Measurements from ENCODE around the gene DUSP8. TPM values are rescaled to one million over a fixed set of nuclear protein-coding genes. Genes with fewer than 3 reads are reported as not detected.
A peak's percentile ranks its signal among the peaks of the same experiment; 100 is the strongest.
"Not testable (repeated sequence)": the region's sequence is repeated elsewhere in the genome, so short reads cannot be mapped to it uniquely, and the experiment has no call there.

The DUSP8 gene
- total and polyA plus RNA-seq, 2 experiments from 2014 or later: 0.11 TPM; not detected in 1

DNA sequence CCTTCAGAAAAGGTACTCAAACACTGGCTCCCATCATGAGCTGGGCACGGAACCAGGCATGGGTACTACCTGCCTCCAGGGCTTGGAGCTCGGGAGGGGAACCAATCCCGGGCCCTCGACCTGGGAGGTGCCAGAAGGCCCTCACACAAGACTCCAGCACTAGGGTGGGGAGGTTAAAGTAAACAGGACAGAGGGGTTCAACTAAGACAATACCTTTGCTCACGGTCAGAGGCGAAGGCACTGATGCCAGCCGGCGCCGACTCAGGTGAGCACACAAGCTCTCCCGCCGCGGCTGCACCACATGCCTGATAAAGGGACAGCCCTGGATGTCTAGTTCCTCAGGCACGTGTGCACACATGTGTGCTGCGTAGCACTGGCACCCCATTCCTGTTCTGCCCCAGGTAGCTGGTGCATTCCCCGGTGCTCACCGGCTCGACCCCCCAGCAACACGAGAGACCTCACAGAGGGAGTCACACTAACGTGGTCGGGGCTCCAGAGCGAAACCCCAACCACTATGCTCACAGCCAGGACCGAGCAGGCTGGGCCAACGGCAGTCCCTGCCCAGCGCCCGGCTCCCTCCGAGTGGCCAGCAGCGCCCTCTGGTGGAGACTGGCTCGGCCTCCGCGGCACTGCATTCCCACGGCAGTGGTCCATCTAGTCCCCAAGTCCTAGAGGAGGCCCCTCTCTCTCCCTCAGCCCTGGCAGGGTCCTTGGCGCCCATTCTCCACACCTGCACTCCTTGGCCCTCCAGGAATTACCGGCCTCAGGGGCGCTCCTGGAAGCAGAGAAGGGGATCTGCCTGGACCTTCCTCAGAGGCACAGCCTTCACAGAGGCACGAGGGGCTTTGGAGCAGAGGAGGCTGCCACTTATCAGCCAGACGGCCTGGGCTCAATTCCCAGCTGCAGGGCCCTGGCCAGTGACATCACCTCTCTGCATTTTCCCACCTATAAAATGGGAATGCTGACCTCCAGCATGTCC lies 56.7 kb downstream of the DUSP8 start:
- Histone ChIP-seq H3K36me3 (ENCODE audit: low read depth) (no peaks in the 10 kb centered on the region), H3K4me3 (no peak overlapping the region), H3K9me3 (ENCODE audit: low read depth) (no peaks in the 10 kb centered on the region), H3K4me2 (ENCODE audit: unreplicated experiment) (peak overlapping the region; percentile 42), H3K27me3 (replicated peaks; ENCODE audit: insufficient read depth) (no peaks in the 10 kb centered on the region), H3K27ac (no peak overlapping the region), H3F3A (ENCODE audit: insufficient read depth) (no peaks in the 10 kb centered on the region), H3K4me1 (ENCODE audit: insufficient read depth) (no peaks in the 10 kb centered on the region), H2AFZ (no peak overlapping the region), H3K9ac (no peak overlapping the region), H3K9me2 (ENCODE audit: insufficient read depth) (no peaks in the 10 kb centered on the region), H3K79me2 (ENCODE audit: insufficient read depth) (peaks cover 78% of the 10 kb centered on the region), H4K20me1 (ENCODE audit: insufficient read depth) (peaks cover 20% of the 10 kb centered on the region)
- in situ Hi-C loops (cut with MboI): no loop called here
- peak; percentile 85 for DNase-seq
- TF ChIP-seq EZH2phosphoT487 (IDR thresholded peaks at IDR 0.05; ENCODE audit: insufficient read depth, low read depth): no peak
- no peak for TF ChIP-seq EZH2 (IDR thresholded peaks at IDR 0.05; ENCODE audit: insufficient read depth, poor library complexity, severe bottlenecking)
- 25 to 32% methylated on average over 27 to 36 of the region's 36 CpGs for WGBS, 2 experiments (ENCODE audit: low coverage in 1 of 2, low lambda C conversion rate in 2 of 2, missing lambda C conversion rate in 2 of 2)

DNA sequence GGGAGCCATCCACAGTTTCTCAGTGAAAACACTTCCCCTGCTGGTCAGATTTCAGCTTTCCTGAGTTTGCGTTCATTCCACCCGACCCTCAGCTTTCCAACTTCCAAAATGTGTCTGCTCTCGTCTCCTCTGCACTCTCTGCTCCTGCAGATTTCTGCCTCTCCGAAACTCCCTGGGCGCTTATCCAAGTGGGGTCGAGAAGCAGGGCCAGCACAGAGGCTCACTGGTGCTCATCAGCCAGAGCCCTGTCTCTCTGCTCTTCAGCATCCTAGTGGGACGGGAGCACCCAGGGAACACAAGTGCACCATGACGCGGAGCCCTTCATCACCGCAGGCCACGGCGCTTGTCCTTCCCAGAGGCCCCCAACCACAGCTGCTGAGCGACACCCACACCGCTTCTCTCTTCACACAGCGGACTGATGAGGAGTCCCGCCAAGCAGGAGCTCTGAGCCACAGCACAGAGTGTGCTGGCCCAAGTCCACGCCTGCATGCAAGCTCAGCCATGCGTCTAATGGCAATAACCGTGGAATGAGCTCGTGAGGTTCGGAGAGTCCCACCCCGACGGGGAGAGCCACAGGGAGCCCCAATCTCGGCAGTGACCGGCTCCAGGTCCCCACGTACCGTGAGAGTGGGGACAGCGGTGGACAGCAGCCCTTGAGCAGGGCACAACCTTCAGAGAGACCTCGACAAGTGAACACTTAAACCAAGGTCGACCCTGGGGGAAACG lies 57.6 kb downstream of the DUSP8 start:
- Histone ChIP-seq H3K9me3 (ENCODE audit: low read depth) (no peaks in the 10 kb centered on the region), H4K20me1 (ENCODE audit: insufficient read depth) (peaks cover 16% of the 10 kb centered on the region), H3K9ac (no peak overlapping the region), H2AFZ (no peak overlapping the region), H3K4me2 (ENCODE audit: unreplicated experiment) (no peak overlapping the region), H3K9me2 (ENCODE audit: insufficient read depth) (no peaks in the 10 kb centered on the region), H3K36me3 (ENCODE audit: low read depth) (no peaks in the 10 kb centered on the region), H3K4me3 (no peak overlapping the region), H3K79me2 (ENCODE audit: insufficient read depth) (peaks cover 72% of the 10 kb centered on the region), H3K27me3 (replicated peaks; ENCODE audit: insufficient read depth) (no peaks in the 10 kb centered on the region), H3K27ac (no peak overlapping the region), H3K4me1 (ENCODE audit: insufficient read depth) (no peaks in the 10 kb centered on the region), H3F3A (ENCODE audit: insufficient read depth) (no peaks in the 10 kb centered on the region)
- no peak for TF ChIP-seq EZH2phosphoT487 (IDR thresholded peaks at IDR 0.05; ENCODE audit: insufficient read depth, low read depth)
- TF ChIP-seq EZH2 (IDR thresholded peaks at IDR 0.05; ENCODE audit: insufficient read depth, poor library complexity, severe bottlenecking): no peak
- WGBS, 2 experiments (ENCODE audit: low coverage in 1 of 2, low lambda C conversion rate in 2 of 2, missing lambda C conversion rate in 2 of 2): 45 to 48% methylated on average over 29 to 31 of the region's 31 CpGs
- in situ Hi-C loops (cut with MboI): no loop called here
- no peak for DNase-seq

DNA sequence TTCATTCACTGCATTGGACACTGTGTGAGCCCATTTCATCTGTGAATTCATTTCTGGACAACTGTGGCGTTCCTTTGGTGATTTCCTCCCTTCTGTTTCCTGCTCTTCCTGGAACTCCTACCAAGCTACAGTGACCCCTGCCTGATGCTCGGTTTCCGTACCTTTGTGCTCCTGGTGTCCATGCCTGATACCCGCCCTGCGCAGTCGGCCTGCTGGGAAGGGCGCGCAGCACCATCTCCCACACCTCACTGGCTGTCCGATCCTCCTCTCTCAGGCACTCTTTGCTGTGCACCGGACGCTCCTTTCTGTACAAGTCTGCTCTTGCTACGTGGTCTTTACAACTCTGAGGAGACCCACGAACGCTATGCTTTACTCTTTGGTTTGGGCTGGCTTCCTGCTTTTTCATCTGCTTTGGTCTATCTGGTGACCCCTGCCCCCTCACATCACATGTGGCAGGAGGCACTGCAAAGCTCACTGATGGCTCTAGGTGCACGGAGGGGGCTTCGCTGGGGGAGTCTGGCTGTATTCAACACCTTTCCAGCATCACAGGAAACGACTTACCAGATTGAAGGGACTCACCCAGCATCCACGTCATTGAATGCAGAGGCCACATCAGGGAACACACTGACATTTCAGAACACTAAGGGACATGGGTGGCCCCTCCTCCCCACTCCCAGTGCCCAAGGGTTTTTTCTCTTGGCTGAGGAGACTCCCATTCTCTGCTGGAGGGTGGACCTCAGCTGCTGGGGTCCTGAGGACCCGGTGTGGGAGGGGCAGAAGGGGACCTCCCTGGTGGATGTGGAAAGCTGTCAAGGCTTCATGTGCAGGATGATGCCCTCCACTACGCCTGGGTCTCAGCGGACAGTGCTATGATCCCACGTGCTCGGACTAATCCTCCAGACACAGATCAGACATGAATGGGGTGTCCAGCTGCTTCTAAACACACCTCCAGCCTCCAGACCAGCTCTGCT lies 58.5 kb downstream of the DUSP8 start:
- Histone ChIP-seq H3K4me1 (ENCODE audit: insufficient read depth) (no peaks in the 10 kb centered on the region), H3K27ac (no peak overlapping the region), H3K27me3 (replicated peaks; ENCODE audit: insufficient read depth) (no peaks in the 10 kb centered on the region), H3K36me3 (ENCODE audit: low read depth) (no peaks in the 10 kb centered on the region), H2AFZ (no peak overlapping the region), H3K9me3 (ENCODE audit: low read depth) (no peaks in the 10 kb centered on the region), H3K79me2 (ENCODE audit: insufficient read depth) (peaks cover 72% of the 10 kb centered on the region), H3K4me2 (ENCODE audit: unreplicated experiment) (no peak overlapping the region), H3K9me2 (ENCODE audit: insufficient read depth) (no peaks in the 10 kb centered on the region), H3K9ac (no peak overlapping the region), H4K20me1 (ENCODE audit: insufficient read depth) (peaks cover 8% of the 10 kb centered on the region; the same call in 1 of the 2 replicates), H3F3A (ENCODE audit: insufficient read depth) (no peaks in the 10 kb centered on the region), H3K4me3 (no peak overlapping the region)
- 91 to 92% methylated on average over 22 to 23 of the region's 23 CpGs for WGBS, 2 experiments (ENCODE audit: low coverage in 1 of 2, low lambda C conversion rate in 2 of 2, missing lambda C conversion rate in 2 of 2)
- in situ Hi-C loops (cut with MboI): no loop called here
- no peak for TF ChIP-seq EZH2phosphoT487 (IDR thresholded peaks at IDR 0.05; ENCODE audit: insufficient read depth, low read depth)
- no peak for TF ChIP-seq EZH2 (IDR thresholded peaks at IDR 0.05; ENCODE audit: insufficient read depth, poor library complexity, severe bottlenecking)
- no peak for DNase-seq

DNA sequence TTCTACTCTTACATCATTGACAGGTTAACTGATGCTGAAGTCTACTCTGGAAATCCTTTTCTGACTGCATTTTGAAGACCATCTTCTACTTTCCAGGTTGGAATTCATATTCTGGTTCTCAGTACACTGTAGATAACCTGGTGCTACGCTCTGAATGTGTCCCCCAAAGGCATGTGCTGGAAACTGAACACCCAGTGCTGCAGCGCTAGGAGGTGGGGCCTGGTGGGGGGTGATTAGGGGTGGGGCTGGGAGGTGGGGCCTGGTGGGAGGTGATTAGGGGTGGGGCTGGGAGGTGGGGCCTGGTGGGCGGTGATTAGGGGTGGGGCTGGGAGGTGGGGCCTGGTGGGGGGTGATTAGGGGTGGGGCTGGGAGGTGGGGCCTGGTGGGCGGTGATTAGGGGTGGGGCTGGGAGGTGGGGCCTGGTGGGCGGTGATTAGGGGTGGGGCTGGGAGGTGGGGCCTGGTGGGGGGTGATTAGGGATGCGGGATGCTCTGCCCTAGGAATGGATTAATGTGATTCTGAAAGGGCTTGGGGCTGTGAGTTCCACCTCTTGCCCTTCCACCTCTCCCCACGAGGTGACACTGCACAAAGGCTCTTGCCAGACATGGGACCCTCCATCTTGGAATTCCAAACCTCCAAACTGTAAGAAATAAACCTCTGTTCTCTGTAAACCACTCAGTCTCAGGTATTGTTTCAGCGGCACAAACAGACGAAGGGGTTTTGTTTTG lies 59.4 kb downstream of the DUSP8 start:
- H3K4me1 ChIP-seq (ENCODE audit: insufficient read depth); H3K36me3 ChIP-seq (ENCODE audit: low read depth); H3F3A ChIP-seq (ENCODE audit: insufficient read depth); DNase-seq; in situ Hi-C loops (cut with MboI); H3K27me3 ChIP-seq (replicated peaks; ENCODE audit: insufficient read depth); H3K27ac ChIP-seq; H3K4me2 ChIP-seq (ENCODE audit: unreplicated experiment); H3K4me3 ChIP-seq; H2AFZ ChIP-seq; H3K9me2 ChIP-seq (ENCODE audit: insufficient read depth); H3K9ac ChIP-seq; H4K20me1 ChIP-seq (ENCODE audit: insufficient read depth); H3K9me3 ChIP-seq (ENCODE audit: low read depth): not testable (repeated sequence)
- peaks cover 70% of the 10 kb centered on the region for H3K79me2 ChIP-seq (ENCODE audit: insufficient read depth)
- 73 to 92% methylated on average over 5 to 8 of the region's 9 CpGs for WGBS, 2 experiments (ENCODE audit: low coverage in 1 of 2, low lambda C conversion rate in 2 of 2, missing lambda C conversion rate in 2 of 2)
